Spleen (tissue), 11 donors: ENCODE measurements around the gene IL12RB2. TPM values are rescaled to one million over a fixed set of nuclear protein-coding genes. Genes with fewer than 3 reads are reported as not detected.

Experiments used
- DNase-seq: peaks from one replicate; pipeline ENCODE4 v3.0.0-alpha.2; 2020
- H3K27ac ChIP-seq, 8 donors: fragments of 200-600 bp; sonication (generic) in 7 of 8; 1 replicate in 4 of 8; 2 replicates in 4 of 8; pipeline versions ENCODE4 v1.5.0 to v1.8.0; 2016 to 2021; ENCODE audit warnings: inconsistent platforms in 4 of 8, mild to moderate bottlenecking in 4 of 8, moderate library complexity in 1 of 8
- H3K27me3 ChIP-seq, 7 donors: fragments of 200-600 bp; sonication (generic) in 6 of 7; replicated peaks in 1 of 7; 1 replicate in 4 of 7; 2 replicates in 3 of 7; pipeline versions ENCODE4 v1.5.0 to v1.8.0; 2016 to 2021; ENCODE audit warnings: inconsistent platforms in 3 of 7, mild to moderate bottlenecking in 1 of 7
- H3K36me3 ChIP-seq, 6 donors: fragments of 200-600 bp; sonication (generic) in 5 of 6; 1 replicate in 4 of 6; 2 replicates in 2 of 6; pipeline versions ENCODE4 v1.5.0 to v1.8.0; 2016 to 2021; ENCODE audit warnings: inconsistent platforms in 2 of 6
- H3K4me1 ChIP-seq, 6 donors: fragments of 200-600 bp; sonication (generic) in 5 of 6; 1 replicate in 3 of 6; 2 replicates in 3 of 6; pipeline versions ENCODE4 v1.5.0 to v1.8.0; 2016 to 2021; ENCODE audit warnings: inconsistent platforms in 3 of 6
- H3K4me3 ChIP-seq, 8 donors: fragments of 200-600 bp; sonication (generic) in 7 of 8; 1 replicate in 4 of 8; 2 replicates in 4 of 8; pipeline versions ENCODE4 v1.5.0 to v1.8.0; 2016 to 2021; ENCODE audit warnings: inconsistent platforms in 4 of 8, mild to moderate bottlenecking in 4 of 8, moderate library complexity in 2 of 8
- H3K9me3 ChIP-seq, 8 donors: fragments of 200-600 bp; sonication (generic) in 7 of 8; 1 replicate in 4 of 8; 2 replicates in 4 of 8; pipeline versions ENCODE4 v1.5.0 to v1.8.0; 2016 to 2021; ENCODE audit warnings: inconsistent platforms in 4 of 8
- POLR2A ChIP-seq, 3 donors: fragments of 450-650 bp; IDR thresholded peaks; one replicate each; pipeline ENCODE4 v1.5.1; 2017; ENCODE audit warnings: antibody characterized with exemption in 3 of 3, mild to moderate bottlenecking in 1 of 3
- POLR2AphosphoS5 ChIP-seq, 3 donors: sonication (generic); formaldehyde crosslinking; IDR thresholded peaks; one replicate each; pipeline ENCODE4 v1.5.1; 2017; ENCODE audit warnings: antibody characterized with exemption in 3 of 3
- WGBS, 5 donors: extraction: QIAGEN DNeasy Blood & Tissue Kit in 3 of 5; methylation state at CpG; one replicate each; pipeline versions ENCODE4 v1.1.5 to v1.1.7; 2013 to 2018; 5-methylcytosine and 5-hydroxymethylcytosine counted together
- intact Hi-C: fragments of 100-400 bp; cut with DNase I; formaldehyde crosslinking; loops from one replicate; pipeline ENCODE4 v1.15.0; 2023; ENCODE audit warnings: low total_unique reads
- polyA plus RNA-seq, 3 donors: library from polyadenylated mRNA; stranded (reverse); fragments of 200-250 nt; gene quantifications; one replicate each; pipeline ENCODE4 v1.2.1, GENCODE V29; 2013
- total RNA-seq, 7 donors: library from RNA; depleted of rRNA in 3 of 7; stranded (reverse); fragments of >200 nt in 3 of 7; fragmentation: NEBNext Ultra II Directional in 4 of 7; extraction: Animal tissue kit (Norgen Biotek cat#: 25700) in 4 of 7; gene quantifications; one replicate each; pipeline versions ENCODE4 v1.1.0 to v1.2.1, GENCODE V29; 2016 to 2021
- TF ChIP-seq, protein P1 (sequence below), 11 experiments: fragments of 200-600 bp in 7 of 11; fragments of 450-650 bp in 4 of 11; sonication (generic) in 4 of 11; IDR thresholded peaks in 8 of 11; conservative IDR thresholded peaks in 3 of 11; 1 replicate in 7 of 11; 2 replicates in 4 of 11; pipeline versions ENCODE4 v1.4.0 to v1.8.0; 2016 to 2021; ENCODE audit warnings: antibody characterized with exemption in 11 of 11, inconsistent platforms in 4 of 11, mild to moderate bottlenecking in 1 of 11
- donor health status: healthy with polysubstance abuse.
- donor health status: DM: no; HTN: no; CAD: no; lungs with moderate emphysema.
- donor health status: DM: no; HTN: no; CAD: no.
- donor health status: Bipolar disorder and iron deficiency.
- donor health status: healthy.
- donor health status: DM: no; HTN: no; CAD: no.
- donor health status: DM: yes; HTN: yes; CAD: no.

Gene IL12RB2
- total and polyA plus RNA-seq, 10 donors, result 0.17 to 6.0 (median 1.9) TPM

DNA sequence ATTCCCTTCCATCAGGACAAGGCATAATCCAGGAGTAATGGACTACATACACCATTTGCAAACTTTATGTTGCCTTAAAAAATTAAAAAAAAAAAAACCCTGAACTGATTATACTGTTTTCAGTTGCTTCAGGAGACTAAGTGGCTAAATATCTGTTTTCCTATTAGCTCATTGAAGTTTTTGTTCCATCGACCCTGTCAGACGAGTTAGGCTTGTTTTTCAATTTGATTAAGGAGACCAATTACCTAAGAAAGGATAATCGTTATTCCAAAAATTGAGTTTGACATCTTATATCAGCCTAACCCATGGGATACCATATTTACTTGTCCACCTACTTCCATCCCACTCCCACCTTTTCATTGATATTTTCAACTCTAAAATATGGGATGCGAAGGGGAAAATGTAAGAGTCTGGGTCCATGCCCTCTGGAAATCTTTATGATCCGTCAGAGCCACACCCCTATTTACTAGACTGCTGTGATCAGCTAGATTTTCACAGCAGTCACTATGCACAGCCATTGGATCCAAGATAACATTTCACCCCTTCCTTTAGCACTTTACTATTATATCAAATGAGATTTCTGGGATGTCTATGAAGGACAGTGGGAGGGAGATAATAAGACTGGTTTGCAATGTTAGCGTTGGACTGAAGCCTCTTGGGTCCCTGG lies 41.0 kb downstream of the IL12RB2 start:
- H3K27ac ChIP-seq, result no peak overlapping the region
- H3K36me3 ChIP-seq, result no peaks in the 10 kb centered on the region
- no peaks in the 10 kb centered on the region for H3K4me1 ChIP-seq
- TF ChIP-seq, protein P1, sequence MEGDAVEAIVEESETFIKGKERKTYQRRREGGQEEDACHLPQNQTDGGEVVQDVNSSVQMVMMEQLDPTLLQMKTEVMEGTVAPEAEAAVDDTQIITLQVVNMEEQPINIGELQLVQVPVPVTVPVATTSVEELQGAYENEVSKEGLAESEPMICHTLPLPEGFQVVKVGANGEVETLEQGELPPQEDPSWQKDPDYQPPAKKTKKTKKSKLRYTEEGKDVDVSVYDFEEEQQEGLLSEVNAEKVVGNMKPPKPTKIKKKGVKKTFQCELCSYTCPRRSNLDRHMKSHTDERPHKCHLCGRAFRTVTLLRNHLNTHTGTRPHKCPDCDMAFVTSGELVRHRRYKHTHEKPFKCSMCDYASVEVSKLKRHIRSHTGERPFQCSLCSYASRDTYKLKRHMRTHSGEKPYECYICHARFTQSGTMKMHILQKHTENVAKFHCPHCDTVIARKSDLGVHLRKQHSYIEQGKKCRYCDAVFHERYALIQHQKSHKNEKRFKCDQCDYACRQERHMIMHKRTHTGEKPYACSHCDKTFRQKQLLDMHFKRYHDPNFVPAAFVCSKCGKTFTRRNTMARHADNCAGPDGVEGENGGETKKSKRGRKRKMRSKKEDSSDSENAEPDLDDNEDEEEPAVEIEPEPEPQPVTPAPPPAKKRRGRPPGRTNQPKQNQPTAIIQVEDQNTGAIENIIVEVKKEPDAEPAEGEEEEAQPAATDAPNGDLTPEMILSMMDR (IDR thresholded peaks at IDR 0.05 in 8 of 11, conservative IDR thresholded peaks at IDR 0.05 in 3 of 11), result no peak
- no peak for TF ChIP-seq POLR2A (IDR thresholded peaks at IDR 0.05)
- TF ChIP-seq POLR2AphosphoS5 (IDR thresholded peaks at IDR 0.05), result no peak
- H3K4me3 ChIP-seq, result no peak overlapping the region
- no peaks in the 10 kb centered on the region for H3K9me3 ChIP-seq
- 84 to 94% (median 89%) methylated on average over 6 of the region's 6 CpGs for WGBS, 5 donors
- no peak for DNase-seq
- intact Hi-C loops, result loop anchor here (2.0 kb wide), 1 partner anchor 152 kb away; no protein-coding TSS in a partner anchor
- no peaks in the 10 kb centered on the region for H3K27me3 ChIP-seq

DNA sequence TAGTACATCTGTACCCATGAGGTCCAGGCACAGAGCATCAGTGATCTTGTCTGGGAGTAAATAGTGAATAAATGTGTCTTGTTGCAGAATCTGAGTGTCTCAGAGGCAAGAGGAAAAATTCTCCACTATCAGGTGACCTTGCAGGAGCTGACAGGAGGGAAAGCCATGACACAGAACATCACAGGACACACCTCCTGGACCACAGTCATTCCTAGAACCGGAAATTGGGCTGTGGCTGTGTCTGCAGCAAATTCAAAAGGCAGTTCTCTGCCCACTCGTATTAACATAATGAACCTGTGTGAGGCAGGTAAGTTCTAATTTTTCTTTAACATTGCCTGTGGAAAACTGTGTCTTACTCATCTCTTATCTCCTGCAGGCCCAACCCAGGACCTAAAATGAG lies 43.1 kb downstream of the IL12RB2 start:
- H3K4me3 ChIP-seq, result no peak overlapping the region
- TF ChIP-seq, protein P1 (IDR thresholded peaks at IDR 0.05 in 8 of 11, conservative IDR thresholded peaks at IDR 0.05 in 3 of 11), result no peak
- TF ChIP-seq POLR2AphosphoS5 (IDR thresholded peaks at IDR 0.05), result no peak
- no peak for TF ChIP-seq POLR2A (IDR thresholded peaks at IDR 0.05)
- no peaks in the 10 kb centered on the region for H3K36me3 ChIP-seq
- DNase-seq, result no peak
- 54 to 81% (median 72%) methylated on average over 2 of the region's 2 CpGs for WGBS, 5 donors
- H3K27ac ChIP-seq, result no peak overlapping the region
- H3K4me1 ChIP-seq, result no peaks in the 10 kb centered on the region
- H3K27me3 ChIP-seq, result no peaks in the 10 kb centered on the region
- no peaks in the 10 kb centered on the region for H3K9me3 ChIP-seq
- intact Hi-C loops, result no loop called here

DNA sequence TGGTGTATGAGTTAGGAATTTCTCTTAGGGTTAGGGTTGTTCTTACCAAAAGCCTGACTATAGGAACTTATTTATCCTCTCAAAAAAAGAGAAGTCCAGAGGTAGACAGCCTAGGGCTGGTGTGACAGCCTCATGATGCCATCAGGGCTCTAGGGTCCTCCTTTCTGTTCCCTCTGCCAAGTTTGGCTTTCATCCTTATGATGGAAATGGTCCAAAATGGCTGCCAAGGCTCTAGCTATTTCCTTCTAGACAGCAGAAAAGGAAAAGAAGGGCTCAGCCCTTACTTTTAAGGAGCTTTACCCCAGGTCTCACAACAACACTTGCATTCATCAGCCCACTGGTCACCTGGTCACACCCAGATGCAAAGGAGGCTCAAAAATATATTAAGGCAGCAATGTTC lies 44.5 kb downstream of the IL12RB2 start:
- TF ChIP-seq POLR2AphosphoS5 (IDR thresholded peaks at IDR 0.05), result no peak
- no peak for TF ChIP-seq POLR2A (IDR thresholded peaks at IDR 0.05)
- Histone ChIP-seq H3K27me3 (no peaks in the 10 kb centered on the region), H3K27ac (no peak overlapping the region), H3K36me3 (no peaks in the 10 kb centered on the region), H3K4me1 (no peaks in the 10 kb centered on the region), H3K9me3 (no peaks in the 10 kb centered on the region), H3K4me3 (no peak overlapping the region)
- DNase-seq, result no peak
- intact Hi-C loops, result no loop called here

DNA sequence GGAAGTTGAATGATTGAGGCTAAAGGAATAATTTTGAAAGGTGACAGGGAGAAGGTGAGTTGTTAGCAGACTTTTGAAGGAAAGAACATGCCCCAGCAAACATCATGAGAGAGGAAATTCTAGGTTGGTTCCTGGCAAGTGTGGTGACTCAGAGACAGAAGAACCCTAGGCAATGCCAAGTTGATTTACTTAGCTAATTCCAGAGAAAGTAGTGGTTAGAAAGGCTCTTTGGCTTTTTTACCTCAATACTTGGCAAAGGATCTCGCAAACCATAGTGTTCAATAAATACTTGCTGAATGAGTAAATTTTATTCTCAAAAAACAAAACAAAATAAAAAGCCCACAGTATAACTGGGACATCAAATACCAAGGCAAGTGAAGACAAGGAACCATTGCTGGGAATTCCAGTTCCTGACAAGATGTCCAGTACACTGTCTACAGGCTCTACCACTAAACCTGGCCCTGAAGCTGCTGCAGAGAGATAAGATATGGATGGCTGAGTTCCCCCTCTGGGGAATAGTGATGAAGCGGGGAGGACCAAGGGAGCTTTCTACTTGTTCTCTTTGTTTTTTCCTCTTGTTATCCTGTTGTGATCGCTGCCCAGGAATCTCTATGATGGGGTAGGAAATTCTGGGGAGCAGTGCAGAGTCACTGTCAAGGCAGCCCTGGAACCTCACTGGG lies 48.2 kb downstream of the IL12RB2 start:
- DNase-seq, result no peak
- H3K27me3 ChIP-seq, result no peaks in the 10 kb centered on the region
- H3K4me1 ChIP-seq, result no peaks in the 10 kb centered on the region
- no peak overlapping the region for H3K27ac ChIP-seq
- H3K36me3 ChIP-seq, result no peaks in the 10 kb centered on the region
- intact Hi-C loops, result no loop called here
- H3K9me3 ChIP-seq, result no peaks in the 10 kb centered on the region
- WGBS, 5 donors, result 75 to 94% (median 86%) methylated on average over 3 of the region's 3 CpGs
- H3K4me3 ChIP-seq, result no peak overlapping the region
- no peak for TF ChIP-seq POLR2AphosphoS5 (IDR thresholded peaks at IDR 0.05)
- TF ChIP-seq, protein P1 (IDR thresholded peaks at IDR 0.05 in 8 of 11, conservative IDR thresholded peaks at IDR 0.05 in 3 of 11), result no peak
- no peak for TF ChIP-seq POLR2A (IDR thresholded peaks at IDR 0.05)
